HEK293 (cell line): Measurements from ENCODE around the gene GART.

Experiments used
- PRDM1 ChIP-seq: fragments of 450-650 bp; formaldehyde crosslinking; IDR thresholded peaks from 2 replicates; pipeline ENCODE4; 2016; ENCODE audit warnings: missing biosample characterization, missing genetic modification characterization
- SCRT2 ChIP-seq: fragments of 450-650 bp; formaldehyde crosslinking; IDR thresholded peaks from 2 replicates; pipeline ENCODE4 v1.5.1; 2016; ENCODE audit warnings: missing biosample characterization, missing genetic modification characterization
- ZBTB20 ChIP-seq: fragments of 450-650 bp; formaldehyde crosslinking; IDR thresholded peaks from 2 replicates; pipeline ENCODE4 v1.5.1; 2016; ENCODE audit warnings: missing biosample characterization, missing genetic modification characterization
- ZNF146 ChIP-seq: fragments of 450-650 bp; formaldehyde crosslinking; IDR thresholded peaks from 2 replicates; pipeline ENCODE4 v1.5.1; 2016; ENCODE audit warnings: missing biosample characterization, missing genetic modification characterization
- ZNF549 ChIP-seq: fragments of 450-650 bp; IDR thresholded peaks from 2 replicates; pipeline ENCODE4 v1.5.1; 2018; ENCODE audit warnings: missing biosample characterization, missing genetic modification characterization, mild to moderate bottlenecking, inconsistent platforms, moderate library complexity
- ZNF558 ChIP-seq: fragments of 450-650 bp; formaldehyde crosslinking; IDR thresholded peaks from 2 replicates; pipeline ENCODE4 v1.5.1; 2016; ENCODE audit warnings: missing biosample characterization, missing genetic modification characterization
- ZNF561 ChIP-seq: fragments of 450-650 bp; IDR thresholded peaks from 2 replicates; pipeline ENCODE4 v1.5.1; 2018; ENCODE audit warnings: missing biosample characterization, missing genetic modification characterization, borderline replicate concordance
- ZNF707 ChIP-seq: fragments of 450-650 bp; formaldehyde crosslinking; IDR thresholded peaks from 2 replicates; pipeline ENCODE4 v1.5.1; 2016; ENCODE audit warnings: missing biosample characterization, missing genetic modification characterization
- ZXDB ChIP-seq: fragments of 450-650 bp; formaldehyde crosslinking; IDR thresholded peaks from 2 replicates; pipeline ENCODE4 v1.5.1; 2016; ENCODE audit warnings: missing biosample characterization, missing genetic modification characterization
- TF ChIP-seq, protein P1 (sequence below): fragments of 450-650 bp; formaldehyde crosslinking; IDR thresholded peaks from 2 replicates; pipeline ENCODE4 v1.5.1; 2016; ENCODE audit warnings: missing biosample characterization, missing genetic modification characterization
- TF ChIP-seq, protein P2 (sequence below): fragments of 450-650 bp; formaldehyde crosslinking; IDR thresholded peaks from 2 replicates; pipeline ENCODE4 v1.5.1; 2017; ENCODE audit warnings: missing biosample characterization, missing genetic modification characterization
- TF ChIP-seq, protein P3 (sequence below): fragments of 450-650 bp; formaldehyde crosslinking; IDR thresholded peaks from 2 replicates; pipeline ENCODE4 v1.5.1; 2016; ENCODE audit warnings: missing biosample characterization, missing genetic modification characterization
- TF ChIP-seq, protein P4 (sequence below): fragments of 450-650 bp; formaldehyde crosslinking; IDR thresholded peaks from 2 replicates; pipeline ENCODE4 v1.5.1; 2016; ENCODE audit warnings: missing biosample characterization, missing genetic modification characterization

DNA sequence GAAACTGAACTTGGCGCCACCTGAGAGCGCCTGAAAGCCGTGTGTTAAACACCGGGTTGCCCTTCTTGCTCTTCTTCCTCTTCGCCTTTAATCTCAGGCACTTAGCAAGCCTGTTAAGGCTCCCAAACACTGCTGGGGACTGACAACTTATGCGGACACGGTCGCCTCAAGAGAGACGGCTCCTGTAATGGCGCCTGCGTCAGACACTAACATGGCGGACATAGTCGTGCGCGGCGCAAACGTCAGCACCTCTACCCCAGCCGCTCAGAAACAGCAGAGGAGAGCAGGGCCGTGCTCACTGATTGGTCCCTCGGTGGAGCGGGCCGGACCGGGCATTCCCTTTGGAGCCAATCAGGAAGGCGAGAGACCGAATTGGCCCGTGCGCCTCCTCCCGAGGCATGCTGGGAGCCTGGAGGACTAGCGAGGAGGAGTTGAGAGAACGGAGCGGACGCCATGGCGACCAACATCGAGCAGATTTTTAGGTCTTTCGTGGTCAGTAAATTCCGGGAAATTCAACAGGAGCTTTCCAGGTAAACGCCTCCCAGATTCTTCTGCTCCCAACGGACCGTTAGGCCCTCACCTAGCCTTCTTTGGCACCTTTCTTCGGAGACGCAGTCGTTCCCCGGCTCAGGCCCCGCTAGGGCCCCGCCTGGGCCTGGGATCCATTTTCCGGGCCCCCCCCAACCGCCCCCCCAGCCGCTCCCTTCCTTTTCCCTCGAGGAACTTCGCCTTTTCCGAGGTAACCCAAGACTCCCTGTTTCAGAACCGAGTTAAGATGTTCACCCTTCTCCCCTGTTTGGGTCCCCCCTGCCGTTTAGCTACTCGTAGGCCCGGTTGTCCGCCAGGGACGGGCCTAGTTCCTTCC lies 955 bp upstream of the GART start, which contains the start of gene SON:
- 0 out of 2 replicates have a peak, but pooled peaks have one; percentile 24 for TF ChIP-seq ZNF707
- peak; percentile 85 for TF ChIP-seq ZXDB (tag by site-specific recombination)
- TF ChIP-seq, protein P1, sequence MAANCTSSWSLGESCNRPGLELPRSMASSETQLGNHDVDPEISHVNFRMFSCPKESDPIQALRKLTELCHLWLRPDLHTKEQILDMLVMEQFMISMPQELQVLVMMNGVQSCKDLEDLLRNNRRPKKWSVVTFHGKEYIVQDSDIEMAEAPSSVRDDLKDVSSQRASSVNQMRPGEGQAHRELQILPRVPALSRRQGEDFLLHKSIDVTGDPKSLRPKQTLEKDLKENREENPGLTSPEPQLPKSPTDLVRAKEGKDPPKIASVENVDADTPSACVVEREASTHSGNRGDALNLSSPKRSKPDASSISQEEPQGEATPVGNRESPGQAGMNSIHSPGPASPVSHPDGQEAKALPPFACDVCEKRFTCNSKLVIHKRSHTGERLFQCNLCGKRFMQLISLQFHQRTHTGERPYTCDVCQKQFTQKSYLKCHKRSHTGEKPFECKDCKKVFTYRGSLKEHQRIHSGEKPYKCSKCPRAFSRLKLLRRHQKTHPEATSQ = peak; percentile 84
- TF ChIP-seq, protein P2, sequence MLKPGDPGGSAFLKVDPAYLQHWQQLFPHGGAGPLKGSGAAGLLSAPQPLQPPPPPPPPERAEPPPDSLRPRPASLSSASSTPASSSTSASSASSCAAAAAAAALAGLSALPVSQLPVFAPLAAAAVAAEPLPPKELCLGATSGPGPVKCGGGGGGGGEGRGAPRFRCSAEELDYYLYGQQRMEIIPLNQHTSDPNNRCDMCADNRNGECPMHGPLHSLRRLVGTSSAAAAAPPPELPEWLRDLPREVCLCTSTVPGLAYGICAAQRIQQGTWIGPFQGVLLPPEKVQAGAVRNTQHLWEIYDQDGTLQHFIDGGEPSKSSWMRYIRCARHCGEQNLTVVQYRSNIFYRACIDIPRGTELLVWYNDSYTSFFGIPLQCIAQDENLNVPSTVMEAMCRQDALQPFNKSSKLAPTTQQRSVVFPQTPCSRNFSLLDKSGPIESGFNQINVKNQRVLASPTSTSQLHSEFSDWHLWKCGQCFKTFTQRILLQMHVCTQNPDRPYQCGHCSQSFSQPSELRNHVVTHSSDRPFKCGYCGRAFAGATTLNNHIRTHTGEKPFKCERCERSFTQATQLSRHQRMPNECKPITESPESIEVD (tag by site-specific recombination) = no peak
- TF ChIP-seq, protein P3, sequence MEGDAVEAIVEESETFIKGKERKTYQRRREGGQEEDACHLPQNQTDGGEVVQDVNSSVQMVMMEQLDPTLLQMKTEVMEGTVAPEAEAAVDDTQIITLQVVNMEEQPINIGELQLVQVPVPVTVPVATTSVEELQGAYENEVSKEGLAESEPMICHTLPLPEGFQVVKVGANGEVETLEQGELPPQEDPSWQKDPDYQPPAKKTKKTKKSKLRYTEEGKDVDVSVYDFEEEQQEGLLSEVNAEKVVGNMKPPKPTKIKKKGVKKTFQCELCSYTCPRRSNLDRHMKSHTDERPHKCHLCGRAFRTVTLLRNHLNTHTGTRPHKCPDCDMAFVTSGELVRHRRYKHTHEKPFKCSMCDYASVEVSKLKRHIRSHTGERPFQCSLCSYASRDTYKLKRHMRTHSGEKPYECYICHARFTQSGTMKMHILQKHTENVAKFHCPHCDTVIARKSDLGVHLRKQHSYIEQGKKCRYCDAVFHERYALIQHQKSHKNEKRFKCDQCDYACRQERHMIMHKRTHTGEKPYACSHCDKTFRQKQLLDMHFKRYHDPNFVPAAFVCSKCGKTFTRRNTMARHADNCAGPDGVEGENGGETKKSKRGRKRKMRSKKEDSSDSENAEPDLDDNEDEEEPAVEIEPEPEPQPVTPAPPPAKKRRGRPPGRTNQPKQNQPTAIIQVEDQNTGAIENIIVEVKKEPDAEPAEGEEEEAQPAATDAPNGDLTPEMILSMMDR (tag by site-specific recombination) = 0 out of 2 replicates have a peak, but pooled peaks have one; percentile 48
- TF ChIP-seq SCRT2 = no peak; the same call in 1 of the 2 replicates
- peak; percentile 60; the same call in 1 of the 2 replicates for TF ChIP-seq ZNF146 (tag by site-specific recombination)
- TF ChIP-seq ZNF561 (tag by site-specific recombination) = peak; percentile 89
- TF ChIP-seq ZBTB20 (tag by site-specific recombination) = peak; percentile 94
- no peak for TF ChIP-seq PRDM1
- TF ChIP-seq ZNF558 (tag by site-specific recombination) = no peak
- no peak for TF ChIP-seq ZNF549 (tag by site-specific recombination)
- TF ChIP-seq, protein P4, sequence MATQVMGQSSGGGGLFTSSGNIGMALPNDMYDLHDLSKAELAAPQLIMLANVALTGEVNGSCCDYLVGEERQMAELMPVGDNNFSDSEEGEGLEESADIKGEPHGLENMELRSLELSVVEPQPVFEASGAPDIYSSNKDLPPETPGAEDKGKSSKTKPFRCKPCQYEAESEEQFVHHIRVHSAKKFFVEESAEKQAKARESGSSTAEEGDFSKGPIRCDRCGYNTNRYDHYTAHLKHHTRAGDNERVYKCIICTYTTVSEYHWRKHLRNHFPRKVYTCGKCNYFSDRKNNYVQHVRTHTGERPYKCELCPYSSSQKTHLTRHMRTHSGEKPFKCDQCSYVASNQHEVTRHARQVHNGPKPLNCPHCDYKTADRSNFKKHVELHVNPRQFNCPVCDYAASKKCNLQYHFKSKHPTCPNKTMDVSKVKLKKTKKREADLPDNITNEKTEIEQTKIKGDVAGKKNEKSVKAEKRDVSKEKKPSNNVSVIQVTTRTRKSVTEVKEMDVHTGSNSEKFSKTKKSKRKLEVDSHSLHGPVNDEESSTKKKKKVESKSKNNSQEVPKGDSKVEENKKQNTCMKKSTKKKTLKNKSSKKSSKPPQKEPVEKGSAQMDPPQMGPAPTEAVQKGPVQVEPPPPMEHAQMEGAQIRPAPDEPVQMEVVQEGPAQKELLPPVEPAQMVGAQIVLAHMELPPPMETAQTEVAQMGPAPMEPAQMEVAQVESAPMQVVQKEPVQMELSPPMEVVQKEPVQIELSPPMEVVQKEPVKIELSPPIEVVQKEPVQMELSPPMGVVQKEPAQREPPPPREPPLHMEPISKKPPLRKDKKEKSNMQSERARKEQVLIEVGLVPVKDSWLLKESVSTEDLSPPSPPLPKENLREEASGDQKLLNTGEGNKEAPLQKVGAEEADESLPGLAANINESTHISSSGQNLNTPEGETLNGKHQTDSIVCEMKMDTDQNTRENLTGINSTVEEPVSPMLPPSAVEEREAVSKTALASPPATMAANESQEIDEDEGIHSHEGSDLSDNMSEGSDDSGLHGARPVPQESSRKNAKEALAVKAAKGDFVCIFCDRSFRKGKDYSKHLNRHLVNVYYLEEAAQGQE = peak; percentile 31; the same call in 1 of the 2 replicates
